GM20431 (cell line): ENCODE results near the gene LGALS7B.
"Not testable (repeated sequence)": the region's sequence is repeated elsewhere in the genome, so short reads cannot be mapped to it uniquely, and the experiment has no call there.

ENCODE experiments used
- in situ Hi-C: fragments of 300-500 bp; cut with MseI, MboI; formaldehyde crosslinking; loops from one replicate; pipeline ENCODE4 v1.15.0; 2020; ENCODE audit warnings: low sequenced_read_pairs; ENCODE audit not compliant: unreplicated experiment

The LGALS7B gene

DNA sequence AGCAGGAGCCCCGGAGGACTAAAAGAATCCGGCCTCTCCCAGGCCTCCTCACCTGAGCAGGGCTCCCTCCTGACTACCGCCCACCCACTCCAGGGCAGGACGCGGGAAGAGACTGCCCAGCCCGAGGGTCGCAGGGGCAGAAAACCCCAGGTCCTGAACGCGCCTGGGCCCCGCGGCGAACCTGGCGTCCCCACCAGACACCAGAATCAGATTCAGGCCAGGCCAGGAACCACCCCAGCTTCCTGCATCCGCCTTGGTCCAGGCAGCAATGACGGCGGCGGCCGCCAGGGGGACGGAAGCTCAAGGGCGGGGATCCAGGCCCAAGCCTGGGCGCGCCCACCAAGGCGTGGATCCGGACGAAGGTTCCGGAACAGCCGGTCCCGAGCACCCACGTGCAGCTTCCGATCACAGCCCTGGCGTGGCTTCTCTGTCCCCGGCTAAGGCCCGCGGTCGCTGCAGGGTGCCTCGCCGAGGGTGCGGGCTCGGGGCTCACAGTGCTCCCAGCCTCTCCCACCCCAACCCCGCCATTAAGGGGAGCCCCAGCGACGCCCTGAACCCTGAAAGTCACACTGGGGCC lies 19.3 kb upstream of the LGALS7B start:
- in situ Hi-C loops = no loop called here

DNA sequence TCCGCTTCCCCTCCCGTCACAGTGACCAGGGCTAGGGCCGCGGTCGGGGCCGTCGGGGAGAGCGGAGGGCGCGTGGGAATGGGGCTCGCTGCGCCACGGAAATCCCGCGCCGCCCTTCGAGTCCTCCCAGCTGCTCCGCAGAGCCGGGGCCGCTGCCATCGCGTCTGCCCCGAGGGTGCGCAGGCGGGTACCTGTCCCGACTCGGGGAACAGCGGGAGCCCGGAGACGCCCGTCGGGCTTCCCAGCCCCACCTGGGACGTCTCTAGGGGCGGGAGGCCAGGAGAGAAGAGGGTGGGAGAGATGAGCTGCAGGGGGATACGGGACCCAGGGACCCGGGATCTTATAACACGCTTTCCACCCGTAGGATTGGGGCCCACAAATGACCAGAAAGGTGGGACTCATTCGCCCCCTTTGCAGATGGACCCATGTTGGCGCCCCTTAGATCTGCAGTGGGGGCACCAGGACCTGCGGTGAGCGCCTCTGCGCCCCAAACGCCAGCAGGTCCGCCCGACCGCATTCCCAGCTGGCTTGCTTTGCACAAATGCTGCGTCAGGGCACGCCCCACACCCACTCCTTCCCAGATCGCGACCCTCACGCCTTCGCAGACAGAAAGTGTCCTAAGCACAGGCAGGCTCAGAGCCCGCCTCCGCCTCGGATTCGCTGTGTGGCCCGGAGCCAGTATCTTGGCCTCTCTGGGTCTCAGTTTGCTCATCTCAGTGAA lies 18.6 kb upstream of the LGALS7B start:
- in situ Hi-C loops = not testable (repeated sequence)

DNA sequence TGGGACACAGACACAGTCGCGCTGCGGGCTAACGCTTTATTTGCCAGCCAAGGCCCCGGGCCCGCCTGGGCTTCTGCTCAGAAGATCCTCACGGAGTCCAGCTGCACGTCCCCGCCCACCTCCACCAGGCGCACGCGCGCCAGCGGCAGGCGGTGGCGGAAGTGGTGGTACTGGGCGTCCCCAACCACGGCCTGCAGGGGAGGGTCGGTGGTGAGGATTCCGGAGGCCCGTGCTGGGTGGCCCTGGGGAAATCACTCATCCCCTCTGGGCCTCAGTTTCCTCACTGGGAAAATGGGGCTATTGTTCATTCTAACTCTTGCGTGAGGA lies 18.1 kb upstream of the LGALS7B start:
- in situ Hi-C loops = not testable (repeated sequence)

DNA sequence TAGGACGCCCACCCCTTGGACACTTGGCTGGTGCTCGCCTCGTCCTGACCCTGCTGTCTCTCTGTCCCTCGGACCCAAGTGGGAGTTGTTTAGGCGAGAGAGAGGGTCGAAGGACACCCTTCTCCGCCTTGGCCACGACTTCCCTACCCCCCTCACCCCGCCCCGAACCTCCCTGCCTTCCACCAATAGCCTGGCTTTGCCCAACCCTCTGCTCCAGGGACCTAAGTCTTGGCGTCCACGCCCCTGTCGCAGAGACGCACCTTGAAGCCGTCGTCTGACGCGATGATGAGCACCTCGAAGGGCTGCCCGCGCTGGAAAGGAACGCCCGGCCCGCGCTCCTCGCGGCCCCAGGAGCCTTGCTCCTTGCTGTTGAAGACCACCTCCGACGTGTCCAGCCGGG lies 17.4 kb upstream of the LGALS7B start:
- in situ Hi-C loops = not testable (repeated sequence)

DNA sequence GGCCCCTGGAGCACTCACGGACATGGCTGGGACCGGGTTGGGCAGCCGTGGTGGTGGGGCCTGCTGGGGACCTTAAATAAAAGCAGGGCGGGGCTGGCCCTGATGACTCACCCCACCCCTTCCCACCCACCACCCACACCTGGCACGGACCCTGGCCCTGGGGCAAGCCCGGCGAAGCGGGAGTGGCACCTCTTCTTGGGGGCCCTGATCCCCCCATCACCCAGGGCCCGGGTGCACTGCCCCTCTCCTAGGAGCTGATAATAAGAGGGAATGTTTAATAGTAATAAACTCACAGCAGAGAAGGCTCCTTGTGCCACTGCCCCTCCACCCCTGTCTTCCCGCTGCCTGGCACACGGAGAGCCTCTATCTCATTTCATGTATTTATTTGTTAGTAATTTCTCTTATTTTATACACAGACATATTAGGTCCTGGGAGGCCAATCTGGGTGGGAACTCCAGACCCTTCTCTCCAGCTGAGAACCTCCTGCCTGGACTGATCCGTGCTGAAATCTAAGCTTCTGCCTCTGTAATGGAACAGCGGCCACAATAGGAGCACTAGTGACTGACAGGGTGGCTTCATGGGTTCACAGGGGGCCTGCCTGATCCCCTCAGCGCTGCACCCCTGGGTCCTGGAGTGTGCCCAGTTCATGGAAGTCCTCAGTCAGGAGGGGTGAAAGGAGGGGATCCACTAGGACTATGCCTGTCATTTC lies 15.4 kb upstream of the LGALS7B start, which contains the start of gene LGALS7:
TSS of gene LGALS7 (minus strand) at position 49 of the 709 bp plus-strand sequence. CDS start at position 24, 25 bp downstream.
- in situ Hi-C loops = no loop called here

DNA sequence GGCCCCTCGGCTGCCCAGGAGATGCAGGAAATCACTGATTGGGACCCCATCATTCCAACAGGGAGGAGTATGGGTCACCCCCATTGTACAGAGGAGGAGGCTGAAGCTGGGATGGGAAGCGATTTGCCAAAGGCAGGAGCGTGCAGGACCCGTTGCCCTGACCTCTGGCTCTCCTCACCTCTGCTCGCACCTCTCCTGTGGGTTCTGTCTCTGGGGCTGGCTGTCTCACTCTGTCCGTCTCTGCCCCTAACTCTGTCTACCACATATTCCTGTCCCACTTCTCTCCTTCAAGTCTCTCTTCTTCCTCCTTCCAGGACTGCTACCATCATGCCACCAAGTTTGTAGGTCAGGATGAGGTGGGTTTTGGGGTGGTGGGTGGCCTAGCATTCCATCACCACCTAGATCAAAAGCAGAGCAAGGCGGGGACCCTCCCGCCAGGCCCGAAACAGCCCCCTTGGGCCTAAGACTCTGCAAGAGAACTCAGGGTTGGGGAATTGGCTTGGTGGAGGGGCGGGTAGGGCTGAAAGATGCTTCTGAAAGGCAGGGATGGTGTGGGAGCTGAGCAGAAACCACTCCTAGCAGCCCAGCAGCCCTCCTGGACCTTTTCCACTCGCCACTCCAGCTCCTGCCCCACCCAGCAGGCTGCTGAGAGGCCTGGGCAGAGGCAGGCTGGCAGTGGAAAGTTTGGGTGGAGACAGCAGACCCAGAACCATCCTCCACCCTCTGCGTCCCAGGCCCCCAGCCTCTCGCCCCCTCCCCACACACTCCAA lies 14.6 kb upstream of the LGALS7B start:
- in situ Hi-C loops = no loop called here

DNA sequence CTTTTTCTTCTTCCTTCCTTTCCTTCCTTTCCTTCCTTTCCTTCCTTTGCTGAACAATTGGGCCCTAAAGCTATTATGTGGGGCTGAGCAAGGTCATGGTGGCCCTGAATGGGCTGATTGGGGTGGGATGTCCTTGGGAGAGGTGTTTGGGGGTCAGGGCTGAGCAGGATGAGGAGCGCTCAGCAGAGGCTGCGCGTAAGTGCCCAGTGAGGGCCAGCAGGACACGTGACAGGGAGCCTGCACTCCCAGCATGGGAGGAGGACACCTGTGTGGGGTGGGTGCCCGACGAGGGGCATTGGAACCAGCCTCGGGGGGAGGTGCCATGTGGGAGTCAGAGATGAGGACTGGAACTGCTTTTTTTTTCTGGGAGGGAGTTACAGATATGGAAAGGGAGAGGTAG lies 10.3 kb upstream of the LGALS7B start:
- in situ Hi-C loops = no loop called here

DNA sequence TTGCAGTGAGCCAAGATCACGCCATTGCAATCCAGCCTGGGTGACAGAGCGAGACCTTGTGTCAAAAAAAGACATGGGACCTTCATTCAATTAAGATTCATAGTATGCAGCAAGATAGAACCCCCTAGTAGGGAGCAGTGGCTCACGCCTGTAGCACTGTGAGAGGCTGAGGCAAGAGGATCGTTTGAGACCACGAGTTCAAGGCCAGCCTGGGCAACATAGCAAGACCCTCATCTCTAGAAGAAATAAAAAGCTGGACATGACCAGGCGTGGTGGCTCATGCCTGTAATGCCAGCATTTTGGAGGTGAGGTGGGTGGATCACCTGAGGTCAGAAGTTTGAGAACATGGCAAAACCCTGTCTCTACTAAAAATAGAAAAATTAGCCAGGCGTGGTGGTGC lies 8.6 kb upstream of the LGALS7B start:
- in situ Hi-C loops = no loop called here

DNA sequence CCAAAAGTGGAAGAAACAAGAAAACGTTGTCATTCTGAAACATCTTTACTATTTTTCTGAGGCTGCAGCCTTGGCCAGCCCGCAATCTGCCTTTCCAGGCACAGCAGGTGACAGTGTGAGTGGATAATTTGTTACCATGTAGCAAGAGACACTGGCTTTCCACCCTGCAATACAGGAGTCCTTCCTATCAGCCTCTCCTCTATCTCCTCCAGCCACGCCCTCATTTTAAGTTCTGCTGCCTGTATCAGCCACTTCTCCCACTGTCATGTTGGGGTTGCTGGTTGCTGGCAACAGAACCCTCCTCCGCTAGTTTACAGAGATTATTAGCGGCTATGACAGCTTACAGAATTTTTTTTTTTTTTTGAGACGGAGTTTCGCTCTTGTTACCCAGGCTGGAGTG lies 7.9 kb upstream of the LGALS7B start:
- in situ Hi-C loops = no loop called here

DNA sequence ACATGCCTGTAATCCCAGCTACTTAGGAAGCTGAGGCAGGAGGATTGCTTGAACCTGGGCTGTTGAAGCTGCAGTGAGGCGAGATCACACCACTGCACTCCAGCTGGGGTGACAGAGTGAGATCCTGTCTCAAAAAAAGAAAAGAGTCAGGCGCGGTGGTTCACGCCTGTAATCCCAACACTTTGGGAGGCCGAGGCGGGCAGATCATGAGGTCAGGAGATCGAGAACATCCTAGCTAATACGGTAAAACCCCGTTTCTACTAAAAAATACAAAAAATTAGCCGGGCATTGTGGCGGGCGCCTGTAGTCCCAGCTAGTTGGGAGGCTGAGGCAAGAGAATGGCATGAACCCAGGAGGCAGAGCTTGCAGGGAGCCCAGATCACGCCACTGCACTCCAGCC lies 6.8 kb upstream of the LGALS7B start:
- in situ Hi-C loops = not testable (repeated sequence)

DNA sequence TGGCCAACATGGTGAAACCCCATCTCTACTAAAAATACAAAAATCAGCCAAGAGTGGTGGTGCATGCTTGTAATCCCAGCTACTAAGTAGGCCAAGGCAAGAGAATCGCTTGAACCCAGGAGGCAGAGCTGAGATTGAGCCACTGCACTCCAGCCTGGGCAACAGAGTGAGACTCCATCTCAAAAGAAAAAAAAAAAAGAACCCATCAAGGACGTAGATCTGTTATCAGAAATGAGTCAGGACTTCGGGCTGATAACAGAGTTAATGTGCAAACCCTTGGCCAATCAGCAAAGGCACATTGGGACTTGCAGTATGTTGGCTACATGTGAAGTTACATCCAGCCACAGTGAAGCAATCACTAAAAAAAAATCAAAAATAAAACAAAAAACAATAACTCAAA lies 4.8 kb upstream of the LGALS7B start:
- in situ Hi-C loops = no loop called here

DNA sequence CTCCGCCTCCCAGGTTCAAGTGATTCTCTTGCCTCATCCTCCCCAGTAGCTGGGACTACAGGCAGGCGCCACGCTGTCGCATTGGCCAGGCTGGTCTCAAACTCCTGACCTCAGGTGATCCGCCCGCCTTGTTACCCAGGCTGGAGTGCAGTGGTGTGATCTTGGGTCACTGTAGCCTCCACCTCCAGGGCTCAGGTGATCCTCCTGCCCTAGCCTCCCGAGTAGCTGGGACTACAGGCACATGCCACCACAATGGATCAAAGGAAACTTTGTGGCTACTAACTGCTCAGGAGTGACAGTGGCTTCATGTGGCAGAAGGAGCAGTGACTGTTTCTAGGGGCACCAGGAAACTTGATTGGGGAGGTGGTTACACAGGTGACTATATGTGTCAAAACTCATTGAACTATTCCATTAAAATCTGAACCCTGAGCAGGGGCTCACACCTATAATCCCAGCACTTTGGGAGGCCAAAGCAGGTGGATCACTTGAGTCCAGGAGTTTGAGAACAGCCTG lies 3.8 kb upstream of the LGALS7B start:
- in situ Hi-C loops = no loop called here

DNA sequence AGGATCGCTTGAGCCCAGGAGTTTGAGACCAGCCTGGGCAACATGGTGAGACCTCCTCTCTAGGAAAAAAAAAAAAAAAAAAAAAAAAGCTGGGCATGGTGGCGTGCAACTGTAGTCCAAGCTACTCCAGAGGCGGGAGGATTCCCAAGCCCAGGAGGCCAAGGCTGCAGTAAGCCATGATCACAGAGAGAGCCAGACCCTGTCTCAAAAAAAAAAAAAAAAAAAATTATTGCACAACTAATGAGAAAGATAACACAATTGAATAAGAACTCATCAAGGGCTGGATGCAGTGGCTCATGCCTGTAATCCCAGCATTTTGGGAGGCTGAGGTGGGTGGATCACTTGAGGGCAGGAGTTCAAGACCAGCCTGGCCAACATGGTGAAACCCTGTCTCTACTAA lies 2.9 kb upstream of the LGALS7B start:
- in situ Hi-C loops = not testable (repeated sequence)

DNA sequence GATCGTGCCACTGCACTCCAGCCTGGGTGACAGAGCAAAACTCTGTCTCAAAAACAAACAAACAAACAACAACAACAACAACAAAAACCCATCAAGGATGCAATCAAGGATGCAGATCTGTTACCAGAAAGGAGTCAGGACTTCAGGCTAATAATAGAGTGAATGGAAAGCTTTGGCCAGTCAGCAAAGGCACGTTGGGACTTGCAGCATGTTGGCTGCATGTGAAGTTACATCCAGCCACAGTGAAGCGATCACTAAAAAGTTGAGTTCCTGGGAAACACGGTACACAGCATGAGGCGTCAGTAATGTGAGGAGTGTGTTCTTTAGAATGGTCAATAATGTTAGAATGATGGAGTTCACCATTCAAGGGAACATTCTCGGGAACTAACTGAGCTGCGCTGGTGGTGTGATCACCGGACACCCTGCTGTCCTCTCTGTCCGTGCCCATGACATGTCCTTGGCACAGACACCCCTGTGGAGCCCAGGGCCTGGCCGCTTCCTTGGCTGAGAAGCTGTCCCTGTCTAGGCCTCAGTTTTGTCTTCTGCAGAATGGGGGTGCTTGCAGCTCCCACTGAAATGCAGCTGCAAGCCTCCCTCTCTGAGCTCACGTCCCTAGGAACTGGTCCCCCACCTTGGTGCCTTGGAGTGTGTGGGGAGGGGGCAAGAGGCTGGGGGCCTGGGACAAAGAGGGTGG lies 2.3 kb upstream of the LGALS7B start:
- in situ Hi-C loops = no loop called here

DNA sequence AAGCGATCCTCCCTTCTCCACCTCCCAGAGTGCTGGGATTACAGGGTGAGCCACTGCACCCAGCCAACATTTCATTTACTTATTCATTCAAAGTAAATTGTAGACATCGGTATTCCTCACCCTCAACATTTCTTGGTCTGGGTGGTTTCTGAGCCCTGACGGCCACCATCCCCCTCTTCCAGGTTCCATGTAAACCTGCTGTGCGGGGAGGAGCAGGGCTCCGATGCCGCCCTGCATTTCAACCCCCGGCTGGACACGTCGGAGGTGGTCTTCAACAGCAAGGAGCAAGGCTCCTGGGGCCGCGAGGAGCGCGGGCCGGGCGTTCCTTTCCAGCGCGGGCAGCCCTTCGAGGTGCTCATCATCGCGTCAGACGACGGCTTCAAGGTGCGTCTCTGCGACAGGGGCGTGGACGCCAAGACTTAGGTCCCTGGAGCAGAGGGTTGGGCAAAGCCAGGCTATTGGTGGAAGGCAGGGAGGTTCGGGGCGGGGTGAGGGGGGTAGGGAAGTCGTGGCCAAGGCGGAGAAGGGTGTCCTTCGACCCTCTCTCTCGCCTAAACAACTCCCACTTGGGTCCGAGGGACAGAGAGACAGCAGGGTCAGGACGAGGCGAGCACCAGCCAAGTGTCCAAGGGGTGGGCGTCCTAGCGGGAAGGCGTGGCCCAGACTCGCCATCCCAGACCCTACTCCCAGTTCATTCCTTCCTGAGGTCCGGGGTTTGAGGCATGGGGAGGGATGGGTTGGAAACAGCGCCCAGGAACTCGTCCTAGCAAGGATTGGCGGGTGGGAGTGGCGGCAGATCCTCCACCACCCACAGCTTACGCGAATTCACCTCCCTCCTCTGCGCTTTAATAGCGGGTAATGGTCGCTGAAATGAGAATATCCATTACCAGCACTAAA lies 1.8 kb downstream of the LGALS7B start:
- in situ Hi-C loops = not testable (repeated sequence)

DNA sequence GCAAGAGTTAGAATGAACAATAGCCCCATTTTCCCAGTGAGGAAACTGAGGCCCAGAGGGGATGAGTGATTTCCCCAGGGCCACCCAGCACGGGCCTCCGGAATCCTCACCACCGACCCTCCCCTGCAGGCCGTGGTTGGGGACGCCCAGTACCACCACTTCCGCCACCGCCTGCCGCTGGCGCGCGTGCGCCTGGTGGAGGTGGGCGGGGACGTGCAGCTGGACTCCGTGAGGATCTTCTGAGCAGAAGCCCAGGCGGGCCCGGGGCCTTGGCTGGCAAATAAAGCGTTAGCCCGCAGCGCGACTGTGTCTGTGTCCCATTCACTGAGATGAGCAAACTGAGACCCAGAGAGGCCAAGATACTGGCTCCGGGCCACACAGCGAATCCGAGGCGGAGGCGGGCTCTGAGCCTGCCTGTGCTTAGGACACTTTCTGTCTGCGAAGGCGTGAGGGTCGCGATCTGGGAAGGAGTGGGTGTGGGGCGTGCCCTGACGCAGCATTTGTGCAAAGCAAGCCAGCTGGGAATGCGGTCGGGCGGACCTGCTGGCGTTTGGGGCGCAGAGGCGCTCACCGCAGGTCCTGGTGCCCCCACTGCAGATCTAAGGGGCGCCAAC lies 2.6 kb downstream of the LGALS7B start:
- in situ Hi-C loops = not testable (repeated sequence)

DNA sequence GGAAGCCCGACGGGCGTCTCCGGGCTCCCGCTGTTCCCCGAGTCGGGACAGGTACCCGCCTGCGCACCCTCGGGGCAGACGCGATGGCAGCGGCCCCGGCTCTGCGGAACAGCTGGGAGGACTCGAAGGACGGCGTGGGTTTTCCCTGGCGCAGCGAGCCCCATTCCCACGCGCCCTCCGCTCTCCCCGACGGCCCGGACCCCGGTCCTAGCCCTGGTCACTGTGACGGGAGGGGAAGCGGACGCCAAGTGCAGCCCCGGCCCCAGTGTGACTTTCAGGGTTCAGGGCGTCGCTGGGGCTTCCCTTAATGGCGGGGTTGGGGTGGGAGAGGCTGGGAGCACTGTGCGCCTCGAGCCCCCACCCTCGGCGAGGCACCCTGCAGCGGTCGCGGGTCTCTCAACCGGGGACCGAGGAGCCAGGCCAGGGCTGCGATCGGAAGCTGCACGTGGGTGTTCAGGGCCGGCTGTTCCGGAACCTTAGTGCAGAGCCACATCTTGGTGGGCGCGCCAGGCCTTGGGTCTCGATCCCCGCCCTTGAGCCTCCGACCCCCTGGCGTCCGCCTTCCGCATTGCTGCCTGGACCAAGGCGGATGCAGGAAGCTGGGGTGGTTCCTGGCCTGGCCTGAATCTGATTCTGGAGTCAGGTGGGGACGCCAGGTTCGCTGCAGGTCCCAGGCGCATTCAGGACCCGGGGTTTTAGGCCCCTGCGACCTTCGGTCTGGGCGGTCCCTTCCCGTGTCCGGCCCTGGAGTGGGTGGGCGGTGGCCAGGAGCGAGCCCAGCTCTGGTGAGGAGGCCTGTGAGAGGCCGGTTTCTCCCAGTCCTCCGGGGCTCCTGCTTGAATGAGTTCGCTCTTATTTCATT lies 3.5 kb downstream of the LGALS7B start:
- in situ Hi-C loops = no loop called here

DNA sequence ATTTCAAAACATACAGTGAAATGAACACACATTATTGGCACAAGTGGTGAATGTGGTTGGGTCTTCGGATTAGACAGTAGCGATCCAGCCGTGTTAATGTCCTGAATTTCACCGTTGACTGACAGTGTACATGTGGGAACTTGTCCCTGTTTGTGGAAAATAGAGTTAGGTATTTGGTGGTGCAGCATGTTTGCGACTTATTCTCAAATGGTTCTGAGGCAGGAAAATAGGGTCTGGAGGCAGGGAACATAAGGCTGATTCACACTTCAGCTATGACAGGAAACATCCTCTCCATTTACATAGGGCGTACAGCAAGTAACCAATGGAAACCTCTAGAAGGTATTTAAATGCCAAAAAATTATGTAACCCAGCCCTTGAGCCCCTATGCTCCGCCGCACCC lies 4.2 kb downstream of the LGALS7B start:
- in situ Hi-C loops = no loop called here
